A375 (cell line): ENCODE results near the gene ARHGAP5. TPM values are rescaled to one million over a fixed set of nuclear protein-coding genes. Genes with fewer than 3 reads are reported as not detected.

ENCODE experiments used
- small RNA-seq: library from RNA; depleted of rRNA; stranded (forward); fragments of <200 nt; gene quantifications from one replicate; pipeline ENCODE3, GENCODE V24; 2014
- total RNA-seq: library from RNA; depleted of rRNA; stranded (reverse); fragments of >200 nt; shearing (Covaris generic); gene quantifications from 2 replicates; pipeline ENCODE4 v1.2.3, GENCODE V29; 2014; rRNA removed

The ARHGAP5 gene, protein sequence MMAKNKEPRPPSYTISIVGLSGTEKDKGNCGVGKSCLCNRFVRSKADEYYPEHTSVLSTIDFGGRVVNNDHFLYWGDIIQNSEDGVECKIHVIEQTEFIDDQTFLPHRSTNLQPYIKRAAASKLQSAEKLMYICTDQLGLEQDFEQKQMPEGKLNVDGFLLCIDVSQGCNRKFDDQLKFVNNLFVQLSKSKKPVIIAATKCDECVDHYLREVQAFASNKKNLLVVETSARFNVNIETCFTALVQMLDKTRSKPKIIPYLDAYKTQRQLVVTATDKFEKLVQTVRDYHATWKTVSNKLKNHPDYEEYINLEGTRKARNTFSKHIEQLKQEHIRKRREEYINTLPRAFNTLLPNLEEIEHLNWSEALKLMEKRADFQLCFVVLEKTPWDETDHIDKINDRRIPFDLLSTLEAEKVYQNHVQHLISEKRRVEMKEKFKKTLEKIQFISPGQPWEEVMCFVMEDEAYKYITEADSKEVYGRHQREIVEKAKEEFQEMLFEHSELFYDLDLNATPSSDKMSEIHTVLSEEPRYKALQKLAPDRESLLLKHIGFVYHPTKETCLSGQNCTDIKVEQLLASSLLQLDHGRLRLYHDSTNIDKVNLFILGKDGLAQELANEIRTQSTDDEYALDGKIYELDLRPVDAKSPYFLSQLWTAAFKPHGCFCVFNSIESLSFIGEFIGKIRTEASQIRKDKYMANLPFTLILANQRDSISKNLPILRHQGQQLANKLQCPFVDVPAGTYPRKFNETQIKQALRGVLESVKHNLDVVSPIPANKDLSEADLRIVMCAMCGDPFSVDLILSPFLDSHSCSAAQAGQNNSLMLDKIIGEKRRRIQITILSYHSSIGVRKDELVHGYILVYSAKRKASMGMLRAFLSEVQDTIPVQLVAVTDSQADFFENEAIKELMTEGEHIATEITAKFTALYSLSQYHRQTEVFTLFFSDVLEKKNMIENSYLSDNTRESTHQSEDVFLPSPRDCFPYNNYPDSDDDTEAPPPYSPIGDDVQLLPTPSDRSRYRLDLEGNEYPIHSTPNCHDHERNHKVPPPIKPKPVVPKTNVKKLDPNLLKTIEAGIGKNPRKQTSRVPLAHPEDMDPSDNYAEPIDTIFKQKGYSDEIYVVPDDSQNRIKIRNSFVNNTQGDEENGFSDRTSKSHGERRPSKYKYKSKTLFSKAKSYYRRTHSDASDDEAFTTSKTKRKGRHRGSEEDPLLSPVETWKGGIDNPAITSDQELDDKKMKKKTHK (N-terminal part only)
- total RNA-seq, result 37.3 and 39.8 TPM in 2 replicates

DNA sequence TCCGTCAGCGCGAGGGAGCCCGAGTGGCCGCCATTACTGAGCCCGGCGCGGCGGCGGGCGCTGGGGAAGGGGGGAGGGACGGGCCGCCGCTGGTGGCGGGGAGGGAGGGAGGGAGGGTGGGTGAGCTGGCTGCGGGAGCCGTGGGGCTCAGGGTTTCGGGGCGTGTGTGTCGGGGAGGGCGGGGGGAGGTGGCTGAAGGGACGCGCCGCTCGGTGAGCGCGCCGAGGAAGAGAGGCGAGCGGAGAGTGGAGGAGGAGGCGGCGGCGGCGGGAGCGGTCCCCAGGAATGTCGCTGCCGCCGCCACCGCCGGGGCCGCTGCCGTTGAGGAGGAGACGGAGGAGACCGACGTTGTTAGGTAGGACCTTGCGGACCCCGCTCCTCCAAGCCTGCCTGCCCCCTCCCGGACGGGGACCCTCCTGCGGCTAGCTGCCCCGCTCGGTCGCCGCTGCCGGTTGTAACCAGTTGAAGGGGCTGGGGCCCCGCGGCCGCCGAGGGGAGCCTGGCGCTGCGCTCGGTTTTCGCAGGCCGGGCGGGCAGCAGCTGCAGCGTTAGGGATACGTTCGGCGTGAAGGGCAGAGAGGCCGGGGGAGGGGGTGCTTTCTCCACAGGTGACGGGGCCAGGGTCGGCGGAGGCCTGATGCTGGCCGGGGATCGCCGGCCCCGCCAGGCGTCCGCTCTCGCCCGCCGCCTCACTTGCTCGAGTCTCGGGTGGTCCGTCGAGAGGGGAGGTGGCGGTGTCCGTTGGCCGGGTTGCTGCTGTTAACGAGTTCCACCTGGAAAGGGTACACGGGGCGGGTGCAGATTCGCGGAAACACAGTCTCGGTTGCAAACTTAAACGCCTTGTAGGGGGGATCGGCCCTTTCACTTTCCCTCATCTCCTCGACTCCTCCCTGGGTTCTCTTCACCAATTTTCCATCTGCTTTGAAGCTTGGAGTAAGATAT, at the start of gene ARHGAP5:
Gene ARHGAP5, plus strand, starts transcription at position 224 of the 942 bp plus-strand sequence. CDS start 13,366 bp downstream, outside the sequence.

DNA sequence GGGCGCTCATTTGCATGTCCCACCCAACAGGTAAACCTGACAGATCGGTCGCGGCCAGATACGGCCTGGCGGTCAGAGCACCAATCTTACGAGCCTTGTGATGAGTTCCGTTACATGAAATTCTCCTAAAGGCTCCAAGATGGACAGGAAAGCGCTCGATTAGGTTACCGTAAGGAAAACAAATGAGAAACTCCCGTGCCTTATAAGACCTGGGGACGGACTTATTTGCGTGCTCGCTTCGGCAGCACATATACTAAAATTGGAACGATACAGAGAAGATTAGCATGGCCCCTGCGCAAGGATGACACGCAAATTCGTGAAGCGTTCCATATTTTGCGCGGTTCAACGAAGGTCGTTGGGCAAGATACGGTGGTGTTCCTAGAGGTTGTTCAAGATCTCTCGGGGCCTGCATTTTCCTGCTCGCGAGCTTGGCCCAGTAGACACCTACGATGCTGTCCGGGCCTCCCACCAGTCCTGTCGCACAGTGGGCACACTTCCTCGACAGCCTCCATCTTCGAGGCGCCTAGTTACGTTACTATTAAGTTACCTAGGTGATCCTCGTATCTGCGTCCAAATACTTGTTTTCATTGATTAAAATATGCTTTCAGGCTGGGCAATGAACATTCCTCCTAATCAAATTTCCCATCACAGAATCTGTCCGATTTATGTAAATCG, 124.8 kb downstream of the ARHGAP5 start, which contains the start of gene RNU6-7:
Gene RNU6-7, plus strand, starts transcription at position 230 of the 675 bp plus-strand sequence.

DNA sequence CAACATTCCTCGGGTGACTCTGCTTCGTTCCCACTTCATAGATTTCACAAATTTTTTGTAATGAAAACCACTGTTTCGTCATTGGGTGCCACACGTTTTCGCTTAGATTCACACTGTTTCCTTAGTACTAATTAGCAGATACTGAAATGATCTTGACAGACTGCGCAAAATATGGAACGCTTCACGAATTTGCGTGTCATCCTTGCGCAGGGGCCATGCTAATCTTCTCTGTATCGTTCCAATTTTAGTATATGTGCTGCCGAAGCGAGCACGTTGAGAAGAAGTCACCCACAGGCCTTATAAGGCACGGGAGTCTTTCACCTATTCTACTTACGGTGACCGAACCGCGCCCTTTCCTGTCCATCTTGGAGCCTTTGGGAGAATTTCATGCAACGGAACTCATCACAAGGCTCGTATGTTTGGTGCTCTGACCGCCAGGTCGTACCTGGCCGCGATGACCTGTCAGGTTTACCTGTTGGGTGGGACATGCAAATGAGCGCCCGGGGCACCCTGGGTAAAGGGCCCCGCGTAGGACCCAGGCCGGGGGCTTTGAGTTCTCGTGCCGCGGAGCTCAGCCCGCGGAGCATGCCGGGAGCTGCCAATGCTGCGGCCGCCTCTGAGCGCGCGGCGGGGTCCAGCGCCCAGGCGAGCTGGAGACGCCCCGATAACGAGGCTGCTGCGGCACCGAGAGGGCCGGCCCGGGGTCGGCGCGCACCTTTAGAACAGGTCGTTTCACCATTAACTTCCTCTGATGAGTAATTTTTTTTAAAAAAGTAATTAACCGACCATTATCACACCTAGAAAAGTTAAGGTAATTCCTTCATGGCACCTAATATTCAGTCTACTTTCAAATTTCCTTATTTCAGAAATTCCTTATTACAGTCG, 126.1 kb downstream of the ARHGAP5 start, which contains the start of gene RNU6-8:
Gene RNU6-8, minus strand, starts transcription at position 272 of the 885 bp plus-strand sequence.

Small RNA genes lying within 50 kb of the gene (small RNA-seq; reads per million reads assigned to genes)
- gene RNU6-7 (6.2 reads per million, percentile 86 among the genes with 10 or more reads in this experiment), gene RNU6-8 (not detected)

Other genes starting within 250 kb of the ARHGAP5 start
- not detected in 2 replicates for gene RNU6-7, start 124.7 kb downstream of the ARHGAP5 start, total RNA-seq
- gene RNU6-8, start 126.0 kb downstream of the ARHGAP5 start, total RNA-seq, result not detected in 2 replicates